Prostate gland (tissue), 2 donors: ENCODE results near the gene MZB1.

Experiments used
- POLR2A ChIP-seq: fragments of 450-650 bp; IDR thresholded peaks from one replicate; pipeline ENCODE4 v1.6.1; 2016; ENCODE audit warnings: antibody characterized with exemption, mild to moderate bottlenecking
- POLR2AphosphoS5 ChIP-seq: sonication (generic); formaldehyde crosslinking; IDR thresholded peaks from one replicate; pipeline ENCODE4 v1.6.1; 2017; ENCODE audit warnings: antibody characterized with exemption
- TF ChIP-seq, protein P1 (sequence below), 4 experiments: fragments of 200-600 bp in 2 of 4; fragments of 450-650 bp in 2 of 4; sonication (generic) in 2 of 4; IDR thresholded peaks; 1 replicate in 3 of 4; 2 replicates in 1 of 4; pipeline ENCODE4 v1.5.1; 2016 to 2019; ENCODE audit warnings: antibody characterized with exemption in 4 of 4, mild to moderate bottlenecking in 2 of 4, moderate library complexity in 2 of 4

DNA sequence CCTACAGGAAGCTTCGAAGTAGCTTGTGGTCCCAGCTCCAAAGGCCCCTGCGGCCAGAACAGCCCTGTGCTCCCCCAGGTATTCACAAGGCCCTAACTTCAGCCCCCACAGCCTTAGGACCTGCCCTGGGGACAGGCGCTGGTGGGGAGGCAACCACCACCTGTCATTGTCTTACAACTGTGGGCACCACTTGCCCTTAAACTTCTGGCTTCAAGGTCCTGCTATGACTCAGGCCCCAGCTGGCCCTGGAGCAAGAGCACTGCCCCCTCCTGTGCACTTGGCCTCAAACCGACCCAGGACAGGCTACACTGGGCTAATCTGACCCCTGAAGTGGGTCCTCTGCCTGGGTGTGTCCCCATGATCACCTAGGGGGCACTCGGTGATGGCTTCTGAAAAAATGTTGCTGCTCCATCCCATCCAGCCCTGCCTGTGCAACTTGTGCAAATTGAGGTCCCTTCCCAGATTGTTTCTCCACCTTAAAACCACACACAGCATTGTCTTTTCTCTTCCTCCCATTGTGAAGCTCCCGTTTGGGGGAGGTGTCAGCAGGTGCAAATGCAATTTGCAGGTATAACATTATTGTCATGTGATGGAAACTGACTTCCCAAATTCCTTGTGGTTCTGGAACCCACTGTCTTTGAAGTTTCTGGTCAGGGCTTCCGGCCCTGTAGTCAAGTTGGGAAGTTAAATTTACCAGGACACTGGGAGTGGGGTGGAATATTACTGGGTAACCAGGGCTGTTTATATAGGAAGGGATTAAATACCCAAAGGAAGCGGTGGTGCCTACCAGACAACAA lies 6.3 kb upstream of the MZB1 start:
- TF ChIP-seq, protein P1, sequence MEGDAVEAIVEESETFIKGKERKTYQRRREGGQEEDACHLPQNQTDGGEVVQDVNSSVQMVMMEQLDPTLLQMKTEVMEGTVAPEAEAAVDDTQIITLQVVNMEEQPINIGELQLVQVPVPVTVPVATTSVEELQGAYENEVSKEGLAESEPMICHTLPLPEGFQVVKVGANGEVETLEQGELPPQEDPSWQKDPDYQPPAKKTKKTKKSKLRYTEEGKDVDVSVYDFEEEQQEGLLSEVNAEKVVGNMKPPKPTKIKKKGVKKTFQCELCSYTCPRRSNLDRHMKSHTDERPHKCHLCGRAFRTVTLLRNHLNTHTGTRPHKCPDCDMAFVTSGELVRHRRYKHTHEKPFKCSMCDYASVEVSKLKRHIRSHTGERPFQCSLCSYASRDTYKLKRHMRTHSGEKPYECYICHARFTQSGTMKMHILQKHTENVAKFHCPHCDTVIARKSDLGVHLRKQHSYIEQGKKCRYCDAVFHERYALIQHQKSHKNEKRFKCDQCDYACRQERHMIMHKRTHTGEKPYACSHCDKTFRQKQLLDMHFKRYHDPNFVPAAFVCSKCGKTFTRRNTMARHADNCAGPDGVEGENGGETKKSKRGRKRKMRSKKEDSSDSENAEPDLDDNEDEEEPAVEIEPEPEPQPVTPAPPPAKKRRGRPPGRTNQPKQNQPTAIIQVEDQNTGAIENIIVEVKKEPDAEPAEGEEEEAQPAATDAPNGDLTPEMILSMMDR (IDR thresholded peaks at IDR 0.05): no peak
- TF ChIP-seq POLR2AphosphoS5: no peak
- no peak for TF ChIP-seq POLR2A
